Measurements from ENCODE around the gene PIGQ. TPM values are rescaled to one million over a fixed set of nuclear protein-coding genes. Genes with fewer than 3 reads are reported as not detected.

PIGQ gene
- total and polyA plus RNA-seq, 2 of the 13 experiments (the other 11 are each of a cell fraction or from before 2014, with no cell fraction given) = 7.7 to 19.7 TPM

DNA sequence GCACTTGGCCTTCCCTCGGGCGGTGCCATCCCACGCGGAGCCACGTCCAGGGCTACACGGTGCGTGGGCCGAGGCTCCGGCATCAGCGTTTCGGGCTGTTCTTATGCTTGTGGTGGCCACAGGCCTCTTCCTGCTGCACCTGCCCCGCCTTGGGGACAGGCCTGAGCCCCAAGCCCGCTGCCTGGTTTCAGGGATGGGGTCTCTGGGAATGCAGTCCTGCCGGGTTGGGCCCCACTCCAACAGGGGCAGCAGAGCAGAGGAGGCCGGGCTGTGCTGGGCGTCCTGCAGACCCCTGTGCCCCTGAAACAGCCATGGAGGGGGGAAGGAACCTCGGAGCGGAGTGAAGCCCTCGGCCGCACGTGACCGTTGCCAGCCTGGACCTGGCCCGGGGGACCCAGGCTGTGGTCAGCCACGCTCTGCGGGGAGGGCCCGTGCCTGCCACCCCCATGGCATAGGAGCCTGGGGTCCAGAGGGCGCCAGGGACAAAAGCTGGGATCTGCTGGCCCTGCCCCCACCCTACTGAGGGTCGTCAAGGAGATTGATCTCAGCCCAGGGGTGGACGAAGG lies 60.6 kb downstream of the PIGQ start (continued):
- TF ChIP-seq, protein P1, sequence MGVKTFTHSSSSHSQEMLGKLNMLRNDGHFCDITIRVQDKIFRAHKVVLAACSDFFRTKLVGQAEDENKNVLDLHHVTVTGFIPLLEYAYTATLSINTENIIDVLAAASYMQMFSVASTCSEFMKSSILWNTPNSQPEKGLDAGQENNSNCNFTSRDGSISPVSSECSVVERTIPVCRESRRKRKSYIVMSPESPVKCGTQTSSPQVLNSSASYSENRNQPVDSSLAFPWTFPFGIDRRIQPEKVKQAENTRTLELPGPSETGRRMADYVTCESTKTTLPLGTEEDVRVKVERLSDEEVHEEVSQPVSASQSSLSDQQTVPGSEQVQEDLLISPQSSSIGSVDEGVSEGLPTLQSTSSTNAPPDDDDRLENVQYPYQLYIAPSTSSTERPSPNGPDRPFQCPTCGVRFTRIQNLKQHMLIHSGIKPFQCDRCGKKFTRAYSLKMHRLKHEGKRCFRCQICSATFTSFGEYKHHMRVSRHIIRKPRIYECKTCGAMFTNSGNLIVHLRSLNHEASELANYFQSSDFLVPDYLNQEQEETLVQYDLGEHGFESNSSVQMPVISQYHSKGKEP (CRISPR knock-in tag; IDR thresholded peaks at IDR 0.05) = no peak
- TF ChIP-seq FOXA1 (IDR thresholded peaks at IDR 0.05) (no peak), FOXA1 (CRISPR knock-in tag; IDR thresholded peaks at IDR 0.05) (0 out of 2 replicates have a peak, but pooled peaks have one; percentile 2), CBX1 (IDR thresholded peaks at IDR 0.05; ENCODE audit: low read depth) (no peak), PAF1 (CRISPR knock-in tag; IDR thresholded peaks at IDR 0.05) (no peak), YY1 (IDR thresholded peaks at IDR 0.05; ENCODE audit: insufficient read depth, insufficient replicate concordance, low read depth, low read length) (peak; percentile 10), DPF2 (CRISPR knock-in tag; IDR thresholded peaks at IDR 0.05; ENCODE audit: borderline replicate concordance, low read depth) (0 out of 2 replicates have a peak, but pooled peaks have one; percentile 29), PHF20 (CRISPR knock-in tag; IDR thresholded peaks at IDR 0.05) (no peak), MIXL1 (CRISPR knock-in tag; IDR thresholded peaks at IDR 0.05) (no peak), SALL1 (CRISPR knock-in tag; IDR thresholded peaks at IDR 0.05) (peak; percentile 41; the same call in 1 of the 2 replicates), CCDC6 (CRISPR knock-in tag; IDR thresholded peaks at IDR 0.05) (0 out of 2 replicates have a peak, but pooled peaks have one; percentile 43), BRCA1 (CRISPR knock-in tag; IDR thresholded peaks at IDR 0.05) (0 out of 2 replicates have a peak, but pooled peaks have one; percentile 72)
- TF ChIP-seq, protein P2, sequence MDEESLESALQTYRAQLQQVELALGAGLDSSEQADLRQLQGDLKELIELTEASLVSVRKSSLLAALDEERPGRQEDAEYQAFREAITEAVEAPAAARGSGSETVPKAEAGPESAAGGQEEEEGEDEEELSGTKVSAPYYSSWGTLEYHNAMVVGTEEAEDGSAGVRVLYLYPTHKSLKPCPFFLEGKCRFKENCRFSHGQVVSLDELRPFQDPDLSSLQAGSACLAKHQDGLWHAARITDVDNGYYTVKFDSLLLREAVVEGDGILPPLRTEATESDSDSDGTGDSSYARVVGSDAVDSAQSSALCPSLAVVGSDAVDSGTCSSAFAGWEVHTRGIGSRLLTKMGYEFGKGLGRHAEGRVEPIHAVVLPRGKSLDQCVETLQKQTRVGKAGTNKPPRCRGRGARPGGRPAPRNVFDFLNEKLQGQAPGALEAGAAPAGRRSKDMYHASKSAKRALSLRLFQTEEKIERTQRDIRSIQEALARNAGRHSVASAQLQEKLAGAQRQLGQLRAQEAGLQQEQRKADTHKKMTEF (CRISPR knock-in tag; IDR thresholded peaks at IDR 0.05) = no peak; the same call in 1 of the 2 replicates
- TF ChIP-seq, protein P3, sequence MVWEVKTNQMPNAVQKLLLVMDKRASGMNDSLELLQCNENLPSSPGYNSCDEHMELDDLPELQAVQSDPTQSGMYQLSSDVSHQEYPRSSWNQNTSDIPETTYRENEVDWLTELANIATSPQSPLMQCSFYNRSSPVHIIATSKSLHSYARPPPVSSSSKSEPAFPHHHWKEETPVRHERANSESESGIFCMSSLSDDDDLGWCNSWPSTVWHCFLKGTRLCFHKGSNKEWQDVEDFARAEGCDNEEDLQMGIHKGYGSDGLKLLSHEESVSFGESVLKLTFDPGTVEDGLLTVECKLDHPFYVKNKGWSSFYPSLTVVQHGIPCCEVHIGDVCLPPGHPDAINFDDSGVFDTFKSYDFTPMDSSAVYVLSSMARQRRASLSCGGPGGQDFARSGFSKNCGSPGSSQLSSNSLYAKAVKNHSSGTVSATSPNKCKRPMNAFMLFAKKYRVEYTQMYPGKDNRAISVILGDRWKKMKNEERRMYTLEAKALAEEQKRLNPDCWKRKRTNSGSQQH (CRISPR knock-in tag; IDR thresholded peaks at IDR 0.05; ENCODE audit: low read depth) = 0 out of 2 replicates have a peak, but pooled peaks have one; percentile 45
- TF ChIP-seq, protein P4, sequence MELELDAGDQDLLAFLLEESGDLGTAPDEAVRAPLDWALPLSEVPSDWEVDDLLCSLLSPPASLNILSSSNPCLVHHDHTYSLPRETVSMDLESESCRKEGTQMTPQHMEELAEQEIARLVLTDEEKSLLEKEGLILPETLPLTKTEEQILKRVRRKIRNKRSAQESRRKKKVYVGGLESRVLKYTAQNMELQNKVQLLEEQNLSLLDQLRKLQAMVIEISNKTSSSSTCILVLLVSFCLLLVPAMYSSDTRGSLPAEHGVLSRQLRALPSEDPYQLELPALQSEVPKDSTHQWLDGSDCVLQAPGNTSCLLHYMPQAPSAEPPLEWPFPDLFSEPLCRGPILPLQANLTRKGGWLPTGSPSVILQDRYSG (CRISPR knock-in tag; IDR thresholded peaks at IDR 0.05) = 0 out of 2 replicates have a peak, but pooled peaks have one; percentile 38
- TF ChIP-seq, protein P5, sequence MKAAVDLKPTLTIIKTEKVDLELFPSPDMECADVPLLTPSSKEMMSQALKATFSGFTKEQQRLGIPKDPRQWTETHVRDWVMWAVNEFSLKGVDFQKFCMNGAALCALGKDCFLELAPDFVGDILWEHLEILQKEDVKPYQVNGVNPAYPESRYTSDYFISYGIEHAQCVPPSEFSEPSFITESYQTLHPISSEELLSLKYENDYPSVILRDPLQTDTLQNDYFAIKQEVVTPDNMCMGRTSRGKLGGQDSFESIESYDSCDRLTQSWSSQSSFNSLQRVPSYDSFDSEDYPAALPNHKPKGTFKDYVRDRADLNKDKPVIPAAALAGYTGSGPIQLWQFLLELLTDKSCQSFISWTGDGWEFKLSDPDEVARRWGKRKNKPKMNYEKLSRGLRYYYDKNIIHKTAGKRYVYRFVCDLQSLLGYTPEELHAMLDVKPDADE (CRISPR knock-in tag; IDR thresholded peaks at IDR 0.05) = 0 out of 2 replicates have a peak, but pooled peaks have one; percentile 87
- TF ChIP-seq, protein P6, sequence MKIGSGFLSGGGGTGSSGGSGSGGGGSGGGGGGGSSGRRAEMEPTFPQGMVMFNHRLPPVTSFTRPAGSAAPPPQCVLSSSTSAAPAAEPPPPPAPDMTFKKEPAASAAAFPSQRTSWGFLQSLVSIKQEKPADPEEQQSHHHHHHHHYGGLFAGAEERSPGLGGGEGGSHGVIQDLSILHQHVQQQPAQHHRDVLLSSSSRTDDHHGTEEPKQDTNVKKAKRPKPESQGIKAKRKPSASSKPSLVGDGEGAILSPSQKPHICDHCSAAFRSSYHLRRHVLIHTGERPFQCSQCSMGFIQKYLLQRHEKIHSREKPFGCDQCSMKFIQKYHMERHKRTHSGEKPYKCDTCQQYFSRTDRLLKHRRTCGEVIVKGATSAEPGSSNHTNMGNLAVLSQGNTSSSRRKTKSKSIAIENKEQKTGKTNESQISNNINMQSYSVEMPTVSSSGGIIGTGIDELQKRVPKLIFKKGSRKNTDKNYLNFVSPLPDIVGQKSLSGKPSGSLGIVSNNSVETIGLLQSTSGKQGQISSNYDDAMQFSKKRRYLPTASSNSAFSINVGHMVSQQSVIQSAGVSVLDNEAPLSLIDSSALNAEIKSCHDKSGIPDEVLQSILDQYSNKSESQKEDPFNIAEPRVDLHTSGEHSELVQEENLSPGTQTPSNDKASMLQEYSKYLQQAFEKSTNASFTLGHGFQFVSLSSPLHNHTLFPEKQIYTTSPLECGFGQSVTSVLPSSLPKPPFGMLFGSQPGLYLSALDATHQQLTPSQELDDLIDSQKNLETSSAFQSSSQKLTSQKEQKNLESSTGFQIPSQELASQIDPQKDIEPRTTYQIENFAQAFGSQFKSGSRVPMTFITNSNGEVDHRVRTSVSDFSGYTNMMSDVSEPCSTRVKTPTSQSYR (CRISPR knock-in tag; IDR thresholded peaks at IDR 0.05; ENCODE audit: borderline replicate concordance) = peak; percentile 97
- TF ChIP-seq, protein P7, sequence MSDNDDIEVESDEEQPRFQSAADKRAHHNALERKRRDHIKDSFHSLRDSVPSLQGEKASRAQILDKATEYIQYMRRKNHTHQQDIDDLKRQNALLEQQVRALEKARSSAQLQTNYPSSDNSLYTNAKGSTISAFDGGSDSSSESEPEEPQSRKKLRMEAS (IDR thresholded peaks at IDR 0.05) = peak; percentile 79

Measured in HepG2 (cell line).